GM18861 (cell line): ENCODE measurements around the gene ZSCAN25.
A peak's percentile ranks its signal among the peaks of the same experiment; 100 is the strongest.
"Not testable (repeated sequence)": the region's sequence is repeated elsewhere in the genome, so short reads cannot be mapped to it uniquely, and the experiment has no call there.

Source experiments
- ATAC-seq: cut with Tn5 transposase; IDR thresholded peaks from one replicate; pipeline ENCODE4 v1.9.1; 2021; ENCODE audit not compliant: unreplicated experiment

ZSCAN25 gene

DNA sequence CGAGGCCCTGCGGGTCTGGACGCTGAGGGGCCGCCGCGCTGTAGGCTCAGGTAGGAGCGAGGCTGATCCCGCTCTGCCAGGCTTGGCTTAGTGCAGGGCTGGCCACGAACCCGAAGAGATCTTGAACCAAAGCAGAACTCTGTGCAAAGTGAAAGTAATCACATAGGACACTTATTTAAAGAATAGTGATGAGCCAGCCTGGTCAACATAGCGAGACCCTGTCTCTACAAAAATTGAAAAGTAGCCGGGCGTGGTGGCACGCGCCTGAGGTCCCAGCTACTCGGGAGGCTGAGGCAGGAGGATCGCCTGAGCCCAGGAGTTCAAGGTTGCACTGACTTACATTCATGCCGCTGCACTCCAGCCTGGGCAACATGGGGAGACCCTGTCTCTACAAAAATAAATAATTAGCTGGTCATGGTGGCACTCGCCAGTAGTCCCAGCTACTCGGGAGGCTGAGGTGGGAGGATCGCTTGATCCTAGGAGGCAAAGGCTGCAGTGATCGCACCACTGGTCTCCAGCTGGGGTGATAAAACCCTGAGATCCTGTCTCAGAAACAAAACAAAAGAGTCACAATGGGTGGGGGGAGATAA is 541 bp downstream of the ZSCAN25 start:
- peak; percentile 28 for ATAC-seq

DNA sequence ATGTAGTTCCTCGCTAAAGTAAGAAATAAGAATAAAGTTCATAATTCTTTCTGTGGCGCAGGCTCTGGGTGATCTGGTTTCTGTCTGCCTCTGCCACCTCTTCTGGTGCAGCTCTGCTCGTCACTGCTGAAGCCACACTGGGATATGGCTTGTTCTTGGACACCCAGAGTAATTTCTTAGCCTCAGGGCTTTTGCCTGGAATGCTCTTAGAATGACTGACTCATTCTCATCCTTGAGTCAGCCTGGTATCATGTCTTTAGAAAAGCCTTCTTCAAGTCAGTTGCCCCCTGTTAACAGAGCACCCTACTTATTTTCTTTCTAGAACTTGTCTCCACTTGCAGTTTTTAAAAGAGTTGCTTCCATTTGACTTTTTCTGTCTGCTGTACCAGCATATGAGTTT is 2.0 kb downstream of the ZSCAN25 start:
- no peak for ATAC-seq

DNA sequence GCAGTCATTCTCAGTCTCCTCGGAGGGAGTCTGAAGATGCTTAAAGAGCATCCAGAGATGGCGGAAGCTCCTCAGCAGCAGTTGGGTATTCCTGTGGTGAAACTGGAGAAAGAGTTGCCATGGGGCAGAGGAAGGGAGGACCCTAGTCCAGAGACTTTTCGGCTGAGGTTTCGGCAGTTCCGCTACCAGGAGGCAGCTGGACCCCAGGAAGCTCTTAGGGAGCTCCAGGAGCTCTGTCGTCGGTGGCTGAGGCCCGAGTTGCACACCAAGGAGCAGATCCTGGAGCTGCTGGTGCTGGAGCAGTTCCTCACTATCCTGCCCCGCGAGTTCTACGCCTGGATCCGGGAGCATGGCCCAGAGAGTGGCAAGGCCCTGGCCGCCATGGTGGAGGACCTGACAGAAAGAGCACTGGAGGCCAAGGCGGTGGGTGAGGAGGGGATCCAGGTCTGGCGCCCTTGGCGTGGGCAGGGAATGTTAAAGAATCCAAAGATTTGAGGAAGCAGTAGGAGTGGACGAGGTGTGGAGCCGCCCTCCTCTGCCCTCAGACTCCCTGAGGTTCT is 2.9 kb downstream of the ZSCAN25 start:
- ATAC-seq: no peak

DNA sequence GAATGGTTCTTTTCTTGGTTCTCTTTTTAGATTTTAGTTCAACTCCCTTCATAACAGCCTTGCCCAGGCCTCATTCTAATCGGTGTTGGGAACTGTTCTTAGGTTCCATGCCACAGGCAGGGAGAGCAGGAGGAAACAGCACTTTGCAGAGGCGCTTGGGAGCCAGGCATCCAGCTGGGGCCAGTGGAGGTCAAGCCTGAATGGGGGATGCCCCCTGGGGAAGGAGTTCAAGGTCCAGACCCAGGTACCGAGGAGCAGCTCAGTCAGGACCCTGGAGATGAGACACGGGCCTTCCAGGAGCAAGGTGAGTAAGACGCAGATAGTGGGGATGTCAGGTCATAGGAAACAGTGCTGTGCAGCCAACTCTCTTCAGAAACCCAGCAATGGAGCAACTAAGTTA is 4.5 kb downstream of the ZSCAN25 start:
- no peak for ATAC-seq

DNA sequence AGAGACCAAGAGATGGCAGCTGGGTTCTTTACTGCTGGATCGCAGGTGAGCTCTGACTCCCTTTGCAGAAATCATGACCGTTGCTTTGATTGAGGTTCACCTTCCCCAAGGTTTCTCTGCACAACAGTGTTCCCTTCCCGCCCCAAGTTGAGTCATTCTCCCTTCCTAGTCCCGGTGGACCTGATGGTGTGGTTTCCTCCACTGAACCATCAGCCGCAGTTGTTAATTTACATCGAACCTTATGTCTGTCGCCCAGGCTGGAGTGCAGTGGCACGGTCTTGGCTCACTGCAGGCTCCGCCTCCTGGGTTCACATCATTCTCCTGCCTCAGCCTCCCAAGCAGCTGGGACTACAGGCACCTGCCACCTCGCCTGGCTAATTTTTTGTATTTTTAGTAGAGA is 5.8 kb downstream of the ZSCAN25 start:
- no peak for ATAC-seq

DNA sequence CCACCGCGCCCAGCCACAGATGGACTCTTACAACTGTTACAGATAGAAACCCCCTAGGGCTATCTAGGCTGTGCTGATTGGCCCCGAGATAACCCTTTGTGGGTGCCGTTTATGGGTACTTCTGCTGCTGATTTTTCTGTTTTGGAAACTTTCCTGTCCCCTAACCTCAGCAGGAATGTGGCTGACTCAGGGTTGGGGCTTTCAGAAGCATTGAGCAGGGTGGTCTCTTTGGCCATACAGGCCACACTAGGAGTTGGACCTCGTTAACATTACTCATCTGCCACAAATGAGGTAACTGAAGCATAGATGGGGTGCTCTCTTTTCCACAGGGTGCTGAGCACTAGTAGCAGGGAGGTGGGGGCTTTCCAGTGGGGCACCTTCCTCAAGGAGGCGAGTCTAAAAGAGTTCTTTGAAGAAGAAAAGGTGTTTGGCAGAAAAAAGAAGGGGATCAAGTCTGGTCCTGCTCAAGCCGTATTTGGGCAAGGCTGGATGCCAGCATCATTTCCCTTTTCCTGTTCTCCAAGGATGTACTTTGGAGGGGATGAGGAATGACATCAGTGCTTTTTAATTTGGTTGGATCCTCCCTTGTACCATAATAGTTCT is 6.4 kb downstream of the ZSCAN25 start:
- no peak for ATAC-seq

DNA sequence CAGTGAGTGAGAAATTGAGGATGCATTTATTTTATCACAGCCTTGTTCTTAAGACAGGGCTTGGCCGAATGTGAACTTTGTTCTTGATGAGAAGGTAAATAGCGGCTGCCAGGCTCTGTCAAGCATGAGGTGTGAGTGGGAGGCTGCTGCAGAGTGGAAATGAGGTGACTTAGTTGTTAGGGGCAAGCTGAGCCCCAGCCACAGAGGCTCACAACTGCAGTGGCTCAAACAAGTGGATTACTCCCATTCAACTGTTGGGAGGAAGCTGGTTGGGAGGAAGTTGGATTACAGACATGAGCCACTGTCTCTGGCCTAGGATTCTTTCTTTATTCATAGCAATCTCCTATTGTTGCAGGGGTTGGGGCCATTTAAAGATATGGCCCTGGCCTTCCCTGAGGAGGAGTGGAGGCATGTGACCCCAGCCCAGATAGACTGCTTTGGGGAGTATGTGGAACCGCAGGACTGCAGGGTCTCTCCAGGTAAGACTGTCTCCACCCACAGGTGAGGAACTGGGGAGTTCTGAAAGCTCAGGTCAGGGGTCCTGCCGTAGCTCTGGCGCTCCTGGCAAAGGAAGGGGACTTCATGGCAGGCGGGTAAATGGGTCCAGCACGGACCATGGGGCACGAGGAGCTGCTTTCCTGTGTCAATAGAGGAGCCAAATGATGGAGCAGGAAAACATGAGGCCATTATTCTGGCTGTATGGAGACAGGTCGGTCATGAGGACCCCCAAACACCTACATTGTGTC is 7.1 kb downstream of the ZSCAN25 start:
- no peak for ATAC-seq

DNA sequence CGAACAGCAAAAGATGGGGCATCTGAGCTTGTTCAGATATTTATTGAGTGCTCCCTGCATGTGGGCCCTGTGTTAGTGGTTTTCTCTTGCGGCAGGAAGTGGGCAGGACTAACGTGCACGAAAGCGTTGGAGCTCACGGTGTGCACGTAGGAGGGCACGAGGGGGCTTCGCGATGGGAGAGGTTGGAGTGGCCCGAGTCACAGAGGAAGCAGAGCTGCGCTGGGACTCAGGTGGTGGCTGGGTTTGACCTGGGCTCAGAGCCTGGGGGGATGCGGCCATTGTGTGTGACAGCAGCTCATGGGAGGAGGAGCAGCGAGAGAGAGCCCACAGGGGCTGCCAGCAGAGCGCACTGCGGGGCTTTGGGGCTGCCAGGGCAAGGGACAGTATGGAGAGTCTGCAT is 7.7 kb downstream of the ZSCAN25 start:
- no peak for ATAC-seq

DNA sequence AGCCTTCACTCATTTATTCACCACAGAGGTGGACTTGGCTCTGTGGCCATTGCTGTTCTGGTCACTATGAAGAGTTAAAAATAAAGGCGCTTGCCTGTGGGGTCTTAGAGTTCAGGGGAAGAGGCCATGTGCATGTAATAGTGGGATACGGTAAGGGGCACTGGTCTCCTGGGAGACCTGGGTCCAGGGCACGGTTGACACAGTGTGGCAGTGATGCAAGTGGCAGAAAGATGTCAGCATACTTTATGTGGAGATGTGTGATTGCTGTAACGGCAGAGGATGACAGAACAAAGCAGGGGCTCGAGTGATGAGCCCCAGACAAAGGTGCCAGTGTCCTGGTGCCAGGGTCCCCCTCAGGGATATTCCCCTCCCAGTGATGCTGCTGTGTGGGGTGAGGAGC is 8.6 kb downstream of the ZSCAN25 start:
- ATAC-seq: no peak

DNA sequence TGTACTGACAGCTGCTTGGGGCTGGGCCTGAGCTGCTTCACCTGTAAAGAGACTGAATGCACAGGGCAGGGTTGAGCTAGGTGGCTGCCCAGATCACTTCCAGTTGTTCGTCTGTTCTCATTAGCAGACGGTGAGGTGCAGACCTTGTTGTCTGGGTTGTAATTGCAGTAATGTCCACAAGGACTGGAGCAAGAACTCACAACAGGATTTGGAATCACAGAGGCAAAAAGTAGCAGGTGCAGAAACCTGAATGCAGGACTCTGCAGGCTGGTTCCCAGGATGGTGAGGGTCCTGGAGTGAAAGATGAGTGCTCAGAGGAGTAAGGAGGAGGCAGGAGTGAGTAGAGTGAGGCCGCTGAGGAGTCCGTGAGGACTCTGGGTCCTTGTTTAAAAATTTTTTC is 9.2 kb downstream of the ZSCAN25 start:
- no peak for ATAC-seq

DNA sequence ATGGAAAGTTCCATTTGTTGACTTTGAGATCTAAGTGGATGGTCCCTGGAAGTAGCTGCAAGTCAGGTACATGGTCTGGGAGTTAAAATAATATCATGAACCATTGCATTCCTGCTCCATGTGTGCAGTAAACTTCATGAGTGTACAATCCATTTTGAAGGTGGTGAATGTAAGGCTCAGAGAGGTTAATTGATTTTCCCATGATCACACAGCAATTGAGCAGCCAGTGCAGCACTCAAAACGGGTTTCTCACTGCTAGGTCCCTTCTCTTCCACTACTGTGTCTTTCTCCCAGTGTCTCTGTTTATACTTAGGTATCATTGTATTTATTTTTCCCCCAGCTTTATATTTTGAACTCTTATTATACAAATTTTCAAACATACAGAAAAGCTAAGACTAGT is 9.9 kb downstream of the ZSCAN25 start:
- ATAC-seq: no peak

DNA sequence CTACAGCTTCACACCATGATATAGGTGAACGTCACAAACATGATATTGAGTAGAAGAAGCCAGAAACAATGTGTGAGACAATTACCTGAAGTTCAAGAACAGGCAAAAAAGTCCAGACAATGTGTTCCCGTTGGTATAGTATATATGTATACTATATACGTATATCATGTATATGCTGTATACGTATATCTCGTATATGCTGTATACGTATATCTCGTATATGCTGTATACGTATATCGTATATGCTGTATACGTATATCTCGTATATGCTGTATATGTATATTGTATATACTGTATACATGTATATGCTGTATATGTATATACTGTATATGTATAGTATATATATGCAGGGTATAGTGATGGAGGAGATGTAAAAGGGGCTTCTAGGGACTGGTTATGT is 10.8 kb downstream of the ZSCAN25 start:
- ATAC-seq: no peak

DNA sequence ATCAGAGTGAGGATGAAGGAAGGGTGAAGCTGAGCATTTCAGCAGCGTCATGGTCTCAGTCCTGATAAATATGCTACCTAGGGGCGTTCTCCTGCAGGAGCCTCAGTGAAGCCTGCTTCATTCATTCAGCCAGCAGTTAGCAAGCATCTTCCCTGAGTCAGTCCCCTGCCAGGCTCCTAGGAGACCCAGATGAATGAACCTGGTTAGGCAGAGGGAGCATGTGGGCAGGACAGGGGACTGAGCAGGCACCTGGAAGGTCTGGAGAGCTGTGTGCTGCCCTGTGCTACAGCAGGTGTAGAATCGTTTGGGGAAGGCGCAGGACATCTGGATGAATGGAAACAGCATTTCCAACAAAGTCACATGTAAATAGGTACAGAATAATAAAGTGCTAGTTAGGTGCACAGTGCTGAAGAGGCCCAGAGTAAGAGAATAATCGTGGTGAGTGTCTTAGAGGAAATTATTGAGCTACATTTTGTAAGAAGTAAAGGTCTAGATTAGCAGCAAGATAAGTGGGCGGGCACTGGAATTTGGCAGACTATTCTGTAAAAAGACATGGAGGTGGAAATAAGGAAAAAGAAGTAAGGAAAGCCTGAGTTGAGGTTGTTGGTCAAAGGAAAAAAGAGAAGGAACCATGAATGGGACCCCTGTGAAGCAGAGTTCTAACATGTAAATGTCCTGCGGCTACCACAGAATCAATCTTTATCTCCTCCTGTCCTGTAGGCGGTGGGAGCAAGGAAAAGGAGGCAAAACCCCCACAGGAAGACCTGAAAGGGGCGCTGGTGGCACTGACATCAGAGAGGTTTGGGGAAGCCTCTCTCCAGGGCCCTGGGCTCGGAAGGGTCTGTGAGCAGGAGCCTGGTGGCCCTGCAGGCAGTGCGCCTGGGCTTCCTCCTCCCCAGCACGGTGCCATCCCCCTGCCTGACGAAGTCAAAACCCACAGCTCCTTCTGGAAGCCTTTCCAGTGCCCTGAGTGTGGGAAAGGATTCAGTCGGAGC is 12.0 kb downstream of the ZSCAN25 start:
- no peak for ATAC-seq

DNA sequence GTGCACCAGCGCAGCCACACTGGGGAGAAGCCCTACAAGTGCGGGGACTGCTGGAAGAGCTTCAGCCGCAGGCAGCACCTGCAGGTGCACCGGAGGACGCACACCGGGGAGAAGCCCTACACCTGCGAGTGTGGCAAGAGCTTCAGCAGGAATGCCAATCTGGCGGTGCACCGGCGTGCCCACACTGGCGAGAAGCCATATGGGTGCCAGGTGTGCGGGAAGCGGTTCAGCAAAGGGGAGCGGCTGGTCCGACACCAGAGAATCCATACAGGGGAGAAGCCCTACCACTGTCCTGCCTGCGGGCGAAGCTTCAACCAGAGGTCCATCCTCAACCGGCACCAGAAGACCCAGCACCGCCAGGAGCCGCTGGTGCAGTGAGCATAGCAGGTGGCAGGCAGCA is 12.9 kb downstream of the ZSCAN25 start:
- ATAC-seq: no peak

DNA sequence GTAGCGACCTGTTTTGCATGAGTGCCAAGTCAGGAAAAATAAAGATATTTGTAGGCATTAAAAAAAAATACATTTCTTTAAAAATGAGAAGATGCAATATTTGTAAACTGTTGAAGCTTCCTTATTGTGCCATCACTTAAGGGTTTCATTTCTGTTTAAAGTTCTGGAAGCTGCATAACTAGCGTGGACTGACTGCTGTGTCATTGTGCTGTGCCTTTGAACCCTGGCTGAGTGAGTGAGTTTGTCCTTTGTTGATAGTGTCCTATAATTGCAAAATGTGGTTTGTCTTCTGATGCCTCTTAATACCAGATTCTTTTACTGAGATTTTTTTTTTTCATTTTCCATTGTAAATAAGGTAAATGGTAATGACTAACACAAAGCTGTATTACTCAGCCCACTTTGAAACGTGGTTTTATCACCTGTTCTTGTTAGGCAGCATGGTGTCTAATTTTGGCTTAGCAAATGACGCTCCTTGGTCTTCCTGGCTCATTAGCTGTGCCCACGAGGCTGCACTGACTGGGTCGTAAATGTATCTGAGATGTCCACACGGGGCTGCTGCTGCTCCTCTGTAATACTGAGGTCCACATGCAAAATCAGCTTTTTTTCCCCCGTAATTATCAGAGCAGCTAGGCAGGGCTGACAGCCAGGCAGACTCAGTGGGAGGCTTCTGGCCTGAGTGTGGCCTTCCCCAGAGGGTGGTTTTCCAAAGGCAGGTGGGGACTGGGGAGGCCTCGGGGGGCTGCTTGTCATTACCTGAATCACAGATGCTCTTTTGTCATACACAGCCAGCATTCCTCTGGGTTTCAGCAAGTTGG is 14.8 kb downstream of the ZSCAN25 start:
- no peak for ATAC-seq

DNA sequence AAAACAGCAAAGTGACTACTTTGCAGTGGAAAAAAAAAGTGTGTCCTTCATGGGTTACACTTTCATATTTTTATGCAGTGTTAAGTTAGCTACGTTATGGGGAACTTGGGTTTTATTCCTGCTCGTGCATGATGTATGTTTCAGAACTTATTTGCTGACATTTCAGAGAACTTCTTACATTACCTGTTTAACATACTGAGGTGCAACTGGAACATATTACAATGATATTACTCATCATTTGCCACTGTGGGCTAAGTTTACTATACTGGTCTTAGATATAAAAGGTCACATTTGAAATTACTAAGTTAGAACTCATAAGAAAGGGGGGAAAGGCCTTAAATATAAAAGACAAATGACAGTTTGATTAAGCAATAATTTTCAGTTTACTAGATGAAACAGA is 20.7 kb downstream of the ZSCAN25 start:
- ATAC-seq: not testable (repeated sequence)

DNA sequence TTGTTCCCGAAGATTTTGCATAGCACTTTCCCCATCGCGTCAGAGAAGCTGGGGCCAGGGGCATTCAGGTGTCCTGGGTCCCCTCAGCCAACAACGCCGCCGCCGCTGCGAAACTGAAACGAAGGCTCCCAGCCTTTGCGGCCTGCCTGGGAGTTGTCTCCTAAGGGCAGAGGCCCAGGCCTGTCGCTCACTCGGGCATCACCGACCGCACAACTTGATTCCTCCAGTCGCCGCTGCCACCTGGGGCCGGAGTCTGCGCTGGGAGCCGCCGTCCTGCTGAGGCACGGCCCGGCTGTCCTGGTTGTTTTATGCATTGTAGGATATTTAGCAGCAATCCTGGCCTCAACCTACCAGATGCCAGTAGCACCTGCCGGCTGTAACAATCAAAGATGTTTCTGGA is 22.0 kb downstream of the ZSCAN25 start:
- no peak for ATAC-seq

DNA sequence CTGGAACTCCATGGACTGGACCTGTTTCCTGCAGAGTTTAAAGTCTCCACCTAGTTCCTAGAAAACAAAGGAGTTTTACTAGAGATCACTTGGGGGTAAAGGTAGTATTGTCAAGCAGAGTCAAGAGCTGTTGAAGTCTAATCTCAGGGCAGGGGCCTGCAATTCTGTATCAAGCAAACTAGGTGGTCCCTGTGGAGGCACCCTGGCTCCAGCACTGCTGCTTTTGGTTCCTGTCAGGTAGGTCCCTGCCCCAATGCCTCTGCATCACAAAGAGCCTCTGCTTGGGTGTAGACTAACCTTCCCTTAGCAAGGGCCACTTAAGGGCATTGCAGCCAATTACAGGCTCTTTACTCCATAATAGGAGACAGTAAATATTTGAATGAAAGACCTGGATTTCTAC is 22.5 kb downstream of the ZSCAN25 start:
- ATAC-seq: no peak

DNA sequence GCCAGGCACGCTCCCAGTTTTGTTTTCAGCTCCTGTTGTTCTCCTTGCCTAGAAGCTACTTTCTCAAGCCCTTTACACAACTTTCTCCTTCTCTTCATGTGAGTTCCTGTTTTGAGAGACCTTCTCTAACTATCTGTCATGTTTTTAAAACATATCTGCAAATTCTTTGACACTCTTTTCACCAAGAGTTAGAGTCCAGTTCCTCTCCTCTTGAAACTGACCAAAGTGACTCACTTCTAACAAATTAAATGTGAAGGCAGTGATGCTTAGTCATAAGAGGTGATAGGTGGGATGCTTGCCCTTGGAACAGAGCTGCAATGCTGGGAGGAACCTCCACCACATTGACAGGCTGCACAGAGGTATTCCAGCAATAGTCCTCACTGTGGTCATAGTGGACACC is 25.3 kb downstream of the ZSCAN25 start:
- ATAC-seq: no peak

DNA sequence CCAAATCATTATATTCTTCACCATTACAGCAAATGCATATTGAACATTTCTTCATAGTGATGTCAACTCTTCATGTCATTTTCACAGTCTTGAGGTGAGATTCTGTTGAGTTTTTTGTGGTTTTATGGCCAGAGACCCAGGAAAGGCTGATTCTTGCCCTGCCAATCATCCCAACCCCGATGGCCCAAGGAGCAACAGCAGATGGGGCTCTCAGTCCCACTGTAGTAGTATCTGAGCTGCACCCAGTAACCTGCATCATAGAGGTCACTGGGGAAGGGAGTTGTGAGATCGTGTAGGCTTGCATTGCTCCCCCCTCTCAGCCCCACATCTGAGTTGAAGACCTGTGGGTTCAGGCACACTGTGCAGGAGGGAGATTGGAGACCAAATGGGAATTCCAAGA is 26.7 kb downstream of the ZSCAN25 start:
- no peak for ATAC-seq
